Right lobe of liver (tissue), 6 donors: ENCODE measurements around the gene CTSH. TPM values are rescaled to one million over a fixed set of nuclear protein-coding genes. Genes with fewer than 3 reads are reported as not detected.

Source experiments
- ATAC-seq, 4 donors: fragments of 200-7000 bp; cut with Tn5 transposase; one replicate each; pipeline ENCODE4 v1.9.1; 2020; ENCODE audit warnings: mild to moderate bottlenecking in 4 of 4, moderate library complexity in 4 of 4
- DNase-seq, 3 donors: peaks; one replicate each; pipeline ENCODE4 v3.0.0-alpha.2; 2020
- H3K27ac ChIP-seq, 3 donors: fragments of 200-600 bp; one replicate each; pipeline ENCODE4 v1.8.0; 2022
- H3K27me3 ChIP-seq, 2 donors: fragments of 200-600 bp; one replicate each; pipeline ENCODE4 v1.8.0; 2022
- H3K36me3 ChIP-seq, 4 donors: fragments of 200-600 bp; sonication (generic) in 1 of 4; one replicate each; pipeline versions ENCODE4 v1.5.1 to v1.8.0; 2017 to 2022; ENCODE audit warnings: control low read depth in 1 of 4
- H3K4me1 ChIP-seq, 4 donors: fragments of 200-600 bp; sonication (generic) in 1 of 4; one replicate each; pipeline versions ENCODE4 v1.5.1 to v1.8.0; 2017 to 2022; ENCODE audit warnings: control low read depth in 1 of 4
- H3K4me3 ChIP-seq, 3 donors: fragments of 200-600 bp; one replicate each; pipeline ENCODE4 v1.8.0; 2022
- H3K9me3 ChIP-seq, 4 donors: fragments of 200-600 bp; sonication (generic) in 1 of 4; one replicate each; pipeline versions ENCODE4 v1.5.1 to v1.8.0; 2017 to 2022; ENCODE audit warnings: control low read depth in 1 of 4
- POLR2A ChIP-seq: fragments of 450-650 bp; IDR thresholded peaks from one replicate; pipeline ENCODE4 v1.6.1; 2017; ENCODE audit warnings: antibody characterized with exemption, mild to moderate bottlenecking
- WGBS: methylation state at CpG from one replicate; pipeline ENCODE4 v1.1.6; 2018; ENCODE audit warnings: low coverage, low lambda C conversion rate; ENCODE audit not compliant: insufficient coverage; ENCODE audit errors: missing lambda C conversion rate; 5-methylcytosine and 5-hydroxymethylcytosine counted together
- intact Hi-C, 2 donors: fragments of 100-400 bp; cut with DNase I; formaldehyde crosslinking; loops; one replicate each; pipeline versions ENCODE4 v1.11.2 to v1.14.1; 2022
- total RNA-seq, 6 experiments: library from RNA; depleted of rRNA in 2 of 6; stranded (reverse); fragments of >200 nt in 2 of 6; fragmentation: NEBNext Ultra II Directional in 3 of 6; extraction: Animal tissue kit (Norgen Biotek cat#: 25700) in 3 of 6; gene quantifications; one replicate each; pipeline versions ENCODE4 v1.1.0 to v1.2.4, GENCODE V29; 2016 to 2023
- TF ChIP-seq, protein P1 (sequence below), 4 donors: fragments of 200-600 bp in 3 of 4; fragments of 450-650 bp in 1 of 4; IDR thresholded peaks; one replicate each; pipeline versions ENCODE4 v1.5.1 to v1.8.0; 2016 to 2022; ENCODE audit warnings: antibody characterized with exemption in 4 of 4, mild to moderate bottlenecking in 2 of 4
- donor health status: DM: no; HTN: yes; CAD: no.
- donor health status: DM: no; HTN: no; CAD: no.
- donor health status: DM: no; HTN: no; CAD: no.
- donor health status: DM: no; HTN: yes; CAD: no.
- donor health status: DM: no; HTN: yes; CAD: no.

Gene CTSH
- total RNA-seq, 6 experiments from 2014 or later = 32.0 to 183 (median 98.1) TPM

DNA sequence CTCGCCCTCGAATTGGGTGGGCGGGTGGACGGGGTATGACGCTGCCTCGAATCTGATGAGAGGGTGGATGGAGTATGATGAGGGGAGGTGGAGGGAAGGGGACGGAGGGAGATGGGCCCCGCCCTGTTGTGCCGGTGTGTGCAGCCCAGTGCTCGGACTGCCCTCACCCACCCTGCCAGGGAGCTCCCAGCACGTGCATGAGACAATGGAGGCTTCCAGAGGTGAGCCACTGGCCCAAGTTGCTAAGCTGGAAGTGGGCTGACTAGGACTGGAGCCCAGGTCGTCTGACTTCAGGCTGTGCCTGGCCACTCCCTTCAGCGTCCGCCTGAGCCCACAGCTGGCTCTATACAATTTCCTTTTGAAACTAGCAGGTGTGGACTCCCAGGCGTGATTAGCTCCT is 47.0 kb upstream of the CTSH start:
- Histone ChIP-seq H3K27ac (no peak overlapping the region), H3K27me3 (no peaks in the 10 kb centered on the region), H3K4me3 (no peak overlapping the region), H3K9me3 (no peaks in the 10 kb centered on the region), H3K36me3 (no peaks in the 10 kb centered on the region), H3K4me1 (no peaks in the 10 kb centered on the region)
- no CpG with 5 or more reads among the region's 15 CpGs for WGBS
- no peak for TF ChIP-seq POLR2A
- TF ChIP-seq, protein P1, sequence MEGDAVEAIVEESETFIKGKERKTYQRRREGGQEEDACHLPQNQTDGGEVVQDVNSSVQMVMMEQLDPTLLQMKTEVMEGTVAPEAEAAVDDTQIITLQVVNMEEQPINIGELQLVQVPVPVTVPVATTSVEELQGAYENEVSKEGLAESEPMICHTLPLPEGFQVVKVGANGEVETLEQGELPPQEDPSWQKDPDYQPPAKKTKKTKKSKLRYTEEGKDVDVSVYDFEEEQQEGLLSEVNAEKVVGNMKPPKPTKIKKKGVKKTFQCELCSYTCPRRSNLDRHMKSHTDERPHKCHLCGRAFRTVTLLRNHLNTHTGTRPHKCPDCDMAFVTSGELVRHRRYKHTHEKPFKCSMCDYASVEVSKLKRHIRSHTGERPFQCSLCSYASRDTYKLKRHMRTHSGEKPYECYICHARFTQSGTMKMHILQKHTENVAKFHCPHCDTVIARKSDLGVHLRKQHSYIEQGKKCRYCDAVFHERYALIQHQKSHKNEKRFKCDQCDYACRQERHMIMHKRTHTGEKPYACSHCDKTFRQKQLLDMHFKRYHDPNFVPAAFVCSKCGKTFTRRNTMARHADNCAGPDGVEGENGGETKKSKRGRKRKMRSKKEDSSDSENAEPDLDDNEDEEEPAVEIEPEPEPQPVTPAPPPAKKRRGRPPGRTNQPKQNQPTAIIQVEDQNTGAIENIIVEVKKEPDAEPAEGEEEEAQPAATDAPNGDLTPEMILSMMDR (IDR thresholded peaks at IDR 0.05) = no peak
- DNase-seq = no peak
- no peak for ATAC-seq
- intact Hi-C loops = no loop called here

DNA sequence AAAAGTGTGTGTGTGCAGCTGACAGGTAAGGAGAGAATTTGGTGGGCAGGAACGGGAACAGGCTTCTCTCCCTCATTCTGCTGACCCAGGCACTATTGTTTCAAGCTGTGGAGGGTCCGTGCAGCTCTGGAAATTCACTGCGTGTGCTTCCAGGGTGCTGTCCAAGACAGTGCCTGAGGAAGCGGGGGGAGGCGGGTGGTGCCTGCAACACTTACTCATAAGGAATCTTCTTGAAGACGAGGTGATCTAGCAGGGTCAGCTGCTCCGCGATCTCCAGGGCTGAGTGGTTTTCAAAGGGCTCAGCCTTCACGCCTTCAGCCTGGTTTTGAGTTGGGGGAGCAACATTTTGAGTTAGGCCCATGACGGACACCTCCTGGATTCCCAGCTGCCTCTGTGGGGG is 46.6 kb upstream of the CTSH start:
- 100% methylated on average over 1 of the region's 10 CpGs for WGBS
- ATAC-seq (no peak), DNase-seq (no peak)
- Histone ChIP-seq H3K27me3 (no peaks in the 10 kb centered on the region), H3K36me3 (no peaks in the 10 kb centered on the region), H3K27ac (no peak overlapping the region), H3K4me3 (no peak overlapping the region), H3K4me1 (no peaks in the 10 kb centered on the region), H3K9me3 (no peaks in the 10 kb centered on the region)
- intact Hi-C loops = no loop called here
- no peak for TF ChIP-seq POLR2A
- TF ChIP-seq, protein P1 (IDR thresholded peaks at IDR 0.05) = no peak

DNA sequence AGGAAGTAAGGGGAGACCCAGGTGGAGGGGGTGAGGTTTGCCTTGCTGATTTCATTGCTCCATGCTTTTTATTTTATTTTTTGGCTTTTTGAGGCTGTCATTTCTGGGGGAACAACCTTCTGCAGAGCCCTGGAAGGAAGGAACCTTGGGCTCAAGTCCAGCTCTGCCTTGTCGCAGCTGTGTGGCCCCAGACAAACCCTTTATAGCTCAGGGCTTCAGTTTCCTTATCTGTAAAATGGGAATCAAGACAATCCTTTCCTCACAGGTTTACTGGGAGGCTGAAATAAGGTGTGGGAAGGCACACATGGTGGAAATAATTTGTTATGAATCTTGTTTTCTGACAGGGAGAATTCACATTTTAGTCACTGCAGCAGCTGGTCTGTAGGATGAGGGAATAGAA is 45.4 kb upstream of the CTSH start:
- Histone ChIP-seq H3K27ac (no peak overlapping the region), H3K4me3 (no peak overlapping the region), H3K9me3 (no peaks in the 10 kb centered on the region), H3K4me1 (peaks cover 0 to 9% (median 2%) of the 10 kb centered on the region in 4 donors), H3K27me3 (no peaks in the 10 kb centered on the region), H3K36me3 (no peaks in the 10 kb centered on the region)
- ATAC-seq (no peak), DNase-seq (no peak)
- 55% methylated on average over 1 of the region's 1 CpG for WGBS
- TF ChIP-seq, protein P1 (IDR thresholded peaks at IDR 0.05) = no peak
- no peak for TF ChIP-seq POLR2A
- intact Hi-C loops = no loop called here

DNA sequence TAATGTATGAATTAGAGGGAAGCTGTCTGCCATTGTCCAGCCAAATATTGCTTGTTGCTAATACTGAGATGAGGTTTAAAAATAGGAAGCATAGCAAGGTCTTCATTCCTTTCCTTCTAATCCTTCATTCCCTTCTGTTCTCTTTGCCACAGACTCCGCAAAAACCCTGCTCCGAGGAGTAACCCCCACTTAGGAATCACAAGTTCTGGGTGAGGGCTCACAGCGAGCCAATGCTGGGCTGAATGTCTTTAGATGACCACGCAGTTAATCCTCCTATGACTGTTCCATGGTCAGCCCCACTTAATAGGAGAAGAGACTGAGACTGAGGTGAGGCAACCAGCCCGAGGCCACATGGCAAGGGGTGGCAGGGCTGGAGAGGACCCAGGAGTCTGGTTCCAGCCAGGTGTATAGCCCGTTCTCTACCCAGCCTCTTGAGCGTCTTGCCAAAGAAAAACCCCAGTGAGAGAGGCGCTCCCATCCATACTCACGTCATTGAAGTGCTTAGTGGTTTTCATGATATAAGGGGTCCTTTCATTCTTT is 44.9 kb upstream of the CTSH start:
- H3K36me3 ChIP-seq = no peaks in the 10 kb centered on the region
- no peaks in the 10 kb centered on the region for H3K27me3 ChIP-seq
- TF ChIP-seq POLR2A = no peak
- TF ChIP-seq, protein P1 (IDR thresholded peaks at IDR 0.05) = no peak
- intact Hi-C loops = loop anchor here in 1 of 2 donors (10.0 kb wide), 1 partner anchor 65 kb away; no protein-coding TSS in a partner anchor
- WGBS = 95% methylated on average over 5 of the region's 9 CpGs
- no peaks in the 10 kb centered on the region for H3K9me3 ChIP-seq
- DNase-seq (no peak), ATAC-seq (no peak)
- peaks cover 0 to 10% (median 2%) of the 10 kb centered on the region in 4 donors for H3K4me1 ChIP-seq
- H3K4me3 ChIP-seq = no peak overlapping the region
- H3K27ac ChIP-seq = no peak overlapping the region
